Upper lobe of left lung (tissue), 4 donors: ENCODE results near the gene TOMM7.

Experiments used
- EP300 ChIP-seq, 4 donors: sonication (generic); formaldehyde crosslinking; IDR thresholded peaks; one replicate each; pipeline ENCODE4 v1.5.1; 2017; ENCODE audit warnings: antibody characterized with exemption in 4 of 4, control low read depth in 2 of 4
- POLR2A ChIP-seq, 4 donors: fragments of 450-650 bp; IDR thresholded peaks; one replicate each; pipeline ENCODE4 v1.5.1; 2016 to 2017; ENCODE audit warnings: antibody characterized with exemption in 4 of 4, mild to moderate bottlenecking in 2 of 4
- POLR2AphosphoS5 ChIP-seq, 2 donors: sonication (generic); formaldehyde crosslinking; IDR thresholded peaks; one replicate each; pipeline ENCODE4 v1.5.1; 2017; ENCODE audit warnings: antibody characterized with exemption in 2 of 2
- TF ChIP-seq, protein P1 (sequence below), 6 experiments: fragments of 450-650 bp in 4 of 6; fragments of 200-600 bp in 2 of 6; sonication (generic) in 2 of 6; IDR thresholded peaks; one replicate each; pipeline ENCODE4 v1.5.1; 2016 to 2019; ENCODE audit warnings: antibody characterized with exemption in 6 of 6

DNA sequence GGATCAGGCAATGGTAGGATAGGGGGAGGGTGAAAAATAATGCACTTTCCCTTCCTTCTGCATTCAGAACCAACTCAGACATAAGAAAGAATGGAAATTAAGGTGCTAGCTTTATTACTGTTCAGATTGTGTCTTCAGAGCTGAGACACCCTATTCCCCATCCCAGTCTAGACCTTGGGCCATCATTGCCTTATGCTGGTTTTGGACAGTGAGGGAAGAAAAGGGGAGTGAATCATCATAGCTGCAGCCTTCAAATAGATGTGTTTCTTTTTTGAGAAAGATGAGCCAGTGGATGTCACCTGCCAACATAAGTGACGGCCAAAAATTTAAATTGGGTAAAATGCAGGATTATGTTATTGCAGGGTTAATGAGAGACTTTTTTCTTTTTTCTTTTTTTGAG lies 27.0 kb upstream of the TOMM7 start:
- TF ChIP-seq POLR2A (IDR thresholded peaks at IDR 0.05) (no peak), POLR2AphosphoS5 (IDR thresholded peaks at IDR 0.05) (no peak), EP300 (IDR thresholded peaks at IDR 0.05) (no peak)
- TF ChIP-seq, protein P1, sequence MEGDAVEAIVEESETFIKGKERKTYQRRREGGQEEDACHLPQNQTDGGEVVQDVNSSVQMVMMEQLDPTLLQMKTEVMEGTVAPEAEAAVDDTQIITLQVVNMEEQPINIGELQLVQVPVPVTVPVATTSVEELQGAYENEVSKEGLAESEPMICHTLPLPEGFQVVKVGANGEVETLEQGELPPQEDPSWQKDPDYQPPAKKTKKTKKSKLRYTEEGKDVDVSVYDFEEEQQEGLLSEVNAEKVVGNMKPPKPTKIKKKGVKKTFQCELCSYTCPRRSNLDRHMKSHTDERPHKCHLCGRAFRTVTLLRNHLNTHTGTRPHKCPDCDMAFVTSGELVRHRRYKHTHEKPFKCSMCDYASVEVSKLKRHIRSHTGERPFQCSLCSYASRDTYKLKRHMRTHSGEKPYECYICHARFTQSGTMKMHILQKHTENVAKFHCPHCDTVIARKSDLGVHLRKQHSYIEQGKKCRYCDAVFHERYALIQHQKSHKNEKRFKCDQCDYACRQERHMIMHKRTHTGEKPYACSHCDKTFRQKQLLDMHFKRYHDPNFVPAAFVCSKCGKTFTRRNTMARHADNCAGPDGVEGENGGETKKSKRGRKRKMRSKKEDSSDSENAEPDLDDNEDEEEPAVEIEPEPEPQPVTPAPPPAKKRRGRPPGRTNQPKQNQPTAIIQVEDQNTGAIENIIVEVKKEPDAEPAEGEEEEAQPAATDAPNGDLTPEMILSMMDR (IDR thresholded peaks at IDR 0.05): no peak
